Stimulated activated CD4-positive, alpha-beta T cell treated with anti-CD3 and anti-CD28 coated beads, Interleukin-12 subunit alpha, Interleukin-12 subunit beta, amount 100 ng/mL, for 24 hours (primary cell): Measurements from ENCODE around the gene GET4.

Source experiments
- DNase-seq, 2 experiments: peaks; one replicate each; pipeline ENCODE4 v3.0.0-alpha.2; 2020; ENCODE audit warnings: low read depth in 2 of 2

GET4 gene

DNA sequence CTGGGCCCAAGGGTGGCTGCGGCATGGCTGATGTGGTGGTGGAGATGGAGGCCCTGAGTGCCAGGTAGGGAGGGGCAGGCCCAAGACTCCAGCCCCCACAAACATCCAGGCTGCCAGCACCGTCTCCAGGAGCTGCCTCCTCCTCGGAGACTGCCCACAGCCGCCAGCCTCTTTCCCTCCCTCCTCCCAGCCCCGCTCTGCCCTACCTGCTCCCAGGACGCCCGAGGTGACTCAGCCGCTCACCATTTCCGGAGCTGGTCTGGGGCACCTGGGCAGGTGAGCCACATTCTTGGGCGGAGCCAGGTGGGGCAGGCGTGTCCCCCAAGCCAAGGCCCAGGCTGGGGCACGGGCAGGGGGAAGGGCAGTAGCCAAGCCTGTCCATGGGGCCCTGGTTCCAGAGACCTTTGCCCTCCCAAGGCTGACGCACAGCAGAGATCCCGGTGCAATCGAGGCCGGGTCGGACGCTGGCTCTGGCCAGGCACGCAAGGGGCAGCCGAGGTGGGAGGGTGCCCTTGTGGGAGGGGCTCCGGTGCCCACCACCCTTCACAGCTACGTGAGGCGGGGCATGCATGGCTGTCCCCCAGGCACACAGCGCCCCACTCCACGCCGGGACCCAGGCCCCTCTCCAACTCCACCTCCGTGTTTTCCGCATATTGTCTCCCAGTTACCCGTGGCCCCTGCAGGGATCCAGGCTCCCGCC is 69.4 kb downstream of the GET4 start:
- no peak for DNase-seq
